Thymus (tissue), 11 donors: ENCODE data around the gene PARD3. TPM values are rescaled to one million over a fixed set of nuclear protein-coding genes. Genes with fewer than 3 reads are reported as not detected.
"Not testable (repeated sequence)": the region's sequence is repeated elsewhere in the genome, so short reads cannot be mapped to it uniquely, and the experiment has no call there.

Experiments
- DNase-seq, 9 donors: peaks; one replicate each; pipeline ENCODE4 v3.0.0-alpha.2; 2013; ENCODE audit warnings: low spot score in 9 of 9, low read depth in 6 of 9, missing footprints in 1 of 9
- H3K27ac ChIP-seq, 2 donors: one replicate each; pipeline ENCODE4 v1.5.1; 2013; ENCODE audit warnings: control low read depth in 1 of 2, low read depth in 1 of 2, low read length in 1 of 2, mild to moderate bottlenecking in 1 of 2, moderate library complexity in 1 of 2
- H3K27me3 ChIP-seq, 2 donors: one replicate each; pipeline ENCODE4 v1.5.1; 2013; ENCODE audit warnings: low read length in 1 of 2; ENCODE audit not compliant: control insufficient read depth in 2 of 2, insufficient read depth in 1 of 2
- H3K36me3 ChIP-seq, 2 donors: one replicate each; pipeline ENCODE4 v1.5.1; 2013; ENCODE audit warnings: low read length in 1 of 2, mild to moderate bottlenecking in 1 of 2, moderate library complexity in 1 of 2; ENCODE audit not compliant: control insufficient read depth in 2 of 2, insufficient read depth in 2 of 2
- H3K4me1 ChIP-seq, 2 donors: one replicate each; pipeline ENCODE4 v1.5.1; 2013; ENCODE audit warnings: low read length in 2 of 2; ENCODE audit not compliant: control insufficient read depth in 2 of 2, insufficient read depth in 2 of 2
- H3K4me3 ChIP-seq, 2 donors: one replicate each; pipeline ENCODE4 v1.5.1; 2013; ENCODE audit warnings: low read length in 2 of 2, control low read depth in 1 of 2, mild to moderate bottlenecking in 1 of 2
- H3K9me3 ChIP-seq, 2 donors: one replicate each; pipeline ENCODE4 v1.5.1; 2013; ENCODE audit warnings: low read length in 1 of 2, mild to moderate bottlenecking in 1 of 2; ENCODE audit not compliant: control insufficient read depth in 2 of 2, insufficient read depth in 1 of 2
- WGBS: extraction: QIAGEN DNeasy Blood & Tissue Kit; methylation state at CpG from one replicate; pipeline ENCODE4 v1.1.7; 2013; 5-methylcytosine and 5-hydroxymethylcytosine counted together
- polyA plus RNA-seq: library from polyadenylated mRNA; stranded (reverse); fragments of 200-250 nt; gene quantifications from one replicate; pipeline ENCODE4 v1.2.3, GENCODE V29; 2013
- total RNA-seq: library from RNA; stranded (reverse); fragments of 120-200 nt; gene quantifications from one replicate; pipeline ENCODE4 v1.2.4, GENCODE V29; 2013
- donor health status: healthy.

PARD3 gene
- total and polyA plus RNA-seq, 2 donors = 13.3 to 23.5 TPM

- no peaks in the 10 kb centered on the region for H3K4me1 ChIP-seq
- H3K9me3 ChIP-seq = no peaks in the 10 kb centered on the region
- H3K36me3 ChIP-seq = peaks cover 0 to 10% of the 10 kb centered on the region in 2 donors
- no peak overlapping the region for H3K4me3 ChIP-seq
- DNase-seq = no peak
- no peaks in the 10 kb centered on the region for H3K27me3 ChIP-seq
- WGBS = 97% methylated on average over 2 of the region's 2 CpGs
- H3K27ac ChIP-seq = no peak overlapping the region
Observed at GRCh38 chr10:34358729-34359434, 456.2 kb downstream of the PARD3 start.

GRCh38 chr10:34356463-34356862, 458.6 kb downstream of the PARD3 start:
- no peak overlapping the region for H3K4me3 ChIP-seq
- no peaks in the 10 kb centered on the region for H3K27me3 ChIP-seq
- DNase-seq = no peak
- H3K4me1 ChIP-seq = no peaks in the 10 kb centered on the region
- peaks cover 0 to 10% of the 10 kb centered on the region in 2 donors for H3K36me3 ChIP-seq
- H3K27ac ChIP-seq = no peak overlapping the region
- H3K9me3 ChIP-seq = no peaks in the 10 kb centered on the region

- not testable (repeated sequence) for H3K36me3 ChIP-seq, DNase-seq, H3K9me3 ChIP-seq, H3K27ac ChIP-seq, H3K4me3 ChIP-seq, H3K27me3 ChIP-seq, H3K4me1 ChIP-seq
- WGBS = 95% methylated on average over 4 of the region's 4 CpGs
Observed at GRCh38 chr10:34353530-34353929, 461.6 kb downstream of the PARD3 start.

- not testable (repeated sequence) for H3K27ac ChIP-seq, H3K36me3 ChIP-seq, H3K4me1 ChIP-seq, DNase-seq, H3K27me3 ChIP-seq, H3K4me3 ChIP-seq, H3K9me3 ChIP-seq
- WGBS = 94% methylated on average over 43 of the region's 45 CpGs
Observed at GRCh38 chr10:34352599-34353204, 462.4 kb downstream of the PARD3 start.

GRCh38 chr10:34351161-34351560, 463.9 kb downstream of the PARD3 start:
- Histone ChIP-seq H3K27ac (no peak overlapping the region), H3K4me3 (no peak overlapping the region), H3K9me3 (no peaks in the 10 kb centered on the region), H3K4me1 (no peaks in the 10 kb centered on the region), H3K36me3 (peaks cover 0 to 3% of the 10 kb centered on the region in 2 donors), H3K27me3 (no peaks in the 10 kb centered on the region)
- no peak for DNase-seq
- WGBS = 94% methylated on average over 3 of the region's 3 CpGs

- H3K36me3 ChIP-seq = peaks cover 0 to 3% of the 10 kb centered on the region in 2 donors
- no peak overlapping the region for H3K4me3 ChIP-seq
- H3K27ac ChIP-seq = no peak overlapping the region
- no peaks in the 10 kb centered on the region for H3K4me1 ChIP-seq
- 96% methylated on average over 7 of the region's 7 CpGs for WGBS
- H3K9me3 ChIP-seq = no peaks in the 10 kb centered on the region
- H3K27me3 ChIP-seq = no peaks in the 10 kb centered on the region
- DNase-seq = no peak
Observed at GRCh38 chr10:34348917-34349485, 466.1 kb downstream of the PARD3 start.

GRCh38 chr10:34348021-34348420, 467.1 kb downstream of the PARD3 start:
- WGBS = 97% methylated on average over 6 of the region's 6 CpGs
- no peaks in the 10 kb centered on the region for H3K9me3 ChIP-seq
- no peaks in the 10 kb centered on the region for H3K4me1 ChIP-seq
- peaks cover 0 to 3% of the 10 kb centered on the region in 2 donors for H3K36me3 ChIP-seq
- DNase-seq = no peak
- no peak overlapping the region for H3K27ac ChIP-seq
- H3K4me3 ChIP-seq = no peak overlapping the region
- H3K27me3 ChIP-seq = no peaks in the 10 kb centered on the region

GRCh38 chr10:34347131-34347530, 468.0 kb downstream of the PARD3 start:
- 99% methylated on average over 3 of the region's 3 CpGs for WGBS
- Histone ChIP-seq H3K4me3 (no peak overlapping the region), H3K4me1 (no peaks in the 10 kb centered on the region), H3K9me3 (no peaks in the 10 kb centered on the region), H3K27ac (no peak overlapping the region), H3K27me3 (no peaks in the 10 kb centered on the region), H3K36me3 (peaks cover 0 to 3% of the 10 kb centered on the region in 2 donors)
- no peak for DNase-seq

GRCh38 chr10:34346516-34347100, 468.5 kb downstream of the PARD3 start:
- Histone ChIP-seq H3K9me3 (no peaks in the 10 kb centered on the region), H3K4me3 (no peak overlapping the region), H3K36me3 (peaks cover 0 to 3% of the 10 kb centered on the region in 2 donors), H3K27ac (no peak overlapping the region), H3K4me1 (no peaks in the 10 kb centered on the region), H3K27me3 (no peaks in the 10 kb centered on the region)
- WGBS = 84% methylated on average over 1 of the region's 1 CpG
- DNase-seq = no peak
